H1 (cell line): ENCODE data around the gene CHRNA4. TPM values are rescaled to one million over a fixed set of nuclear protein-coding genes. Genes with fewer than 3 reads are reported as not detected.

Source experiments
- CTCF ChIA-PET: fragments of 300-600 bp; sonication (Branson Sonifier 250); formaldehyde crosslinking; loops from one replicate; lab custom pipeline; 2021; ENCODE audit not compliant: partially characterized antibody; lab: Charles Lee
- POLR2A ChIA-PET: fragments of 300-600 bp; sonication (Branson Sonifier 250); formaldehyde crosslinking; loops from one replicate; lab custom pipeline; 2021; ENCODE audit warnings: inconsistent platforms; ENCODE audit not compliant: partially characterized antibody; lab: Charles Lee
- DNase-seq, 2 experiments: peaks; one replicate each; pipeline versions ENCODE4 v3.0.0 to v3.0.0-alpha.2; 2010 to 2022; ENCODE audit warnings: low spot score in 2 of 2, low read depth in 1 of 2, mixed read lengths in 1 of 2
- FAIRE-seq: peaks from 2 replicates; lab custom pipeline; 2011; peaks lifted over from hg19 to GRCh38; lab: Jason Lieb, UNC
- H2AFZ ChIP-seq: 2 replicates; pipeline ENCODE4 v1.8.1; 2012; ENCODE audit warnings: low read length, inconsistent platforms
- H2AK5ac ChIP-seq: 2 replicates; pipeline ENCODE4 v1.6.1; 2013; ENCODE audit warnings: low read depth, low read length
- H2BK120ac ChIP-seq: replicated peaks from 2 replicates; pipeline ENCODE3; 2013; ENCODE audit warnings: low read depth, low read length, inconsistent platforms
- H2BK12ac ChIP-seq: 2 replicates; pipeline ENCODE4 v1.6.1; 2013; ENCODE audit warnings: low read depth, low read length
- H2BK15ac ChIP-seq: 2 replicates; pipeline ENCODE4 v1.6.1; 2013; ENCODE audit warnings: low read length
- H2BK20ac ChIP-seq: 2 replicates; pipeline ENCODE4 v1.6.1; 2013; ENCODE audit warnings: low read length
- H2BK5ac ChIP-seq: 2 replicates; pipeline ENCODE4 v1.6.1; 2013; ENCODE audit warnings: low read depth, low read length
- H3K14ac ChIP-seq: 2 replicates; pipeline ENCODE4 v1.6.1; 2013; ENCODE audit warnings: inconsistent platforms; ENCODE audit not compliant: insufficient read length
- H3K18ac ChIP-seq: 2 replicates; pipeline ENCODE4 v1.6.1; 2013; ENCODE audit warnings: low read length; ENCODE audit errors: extremely low read depth
- H3K23ac ChIP-seq: 2 replicates; pipeline ENCODE4 v1.6.1; 2013; ENCODE audit warnings: inconsistent platforms; ENCODE audit not compliant: insufficient read length
- H3K23me2 ChIP-seq: 2 replicates; pipeline ENCODE4 v1.6.1; 2013; ENCODE audit warnings: low read depth, low read length
- H3K27ac ChIP-seq: 2 replicates; pipeline ENCODE4 v1.6.1; 2011; ENCODE audit warnings: low read depth, low read length, inconsistent platforms
- H3K27me3 ChIP-seq, 4 experiments: replicated peaks in 1 of 4; 1 replicate in 1 of 4; 2 replicates in 3 of 4; pipeline versions ENCODE4 v1.6.1 to v1.8.1; 2011 to 2013; ENCODE audit warnings: low read length in 3 of 4, mild to moderate bottlenecking in 3 of 4, inconsistent platforms in 2 of 4, mixed read lengths in 2 of 4, moderate library complexity in 1 of 4; ENCODE audit not compliant: control insufficient read depth in 3 of 4, insufficient read depth in 3 of 4; ENCODE audit errors: extremely low read depth in 1 of 4
- H3K36me3 ChIP-seq, 4 experiments: 2 replicates each; pipeline versions ENCODE4 v1.6.1 to v1.8.1; 2011 to 2013; ENCODE audit warnings: mild to moderate bottlenecking in 4 of 4, low read length in 3 of 4, moderate library complexity in 2 of 4, control low read depth in 1 of 4, inconsistent platforms in 1 of 4; ENCODE audit not compliant: insufficient read depth in 4 of 4, control insufficient read depth in 2 of 4
- H3K4ac ChIP-seq: replicated peaks from 2 replicates; pipeline ENCODE3; 2013; ENCODE audit warnings: low read length, low read depth, mixed read lengths, inconsistent platforms; ENCODE audit not compliant: insufficient read length
- H3K4me1 ChIP-seq, 4 experiments: replicated peaks in 1 of 4; 1 replicate in 1 of 4; 2 replicates in 3 of 4; pipeline versions ENCODE4 v1.6.1 to v1.8.1; 2011 to 2013; ENCODE audit warnings: low read length in 3 of 4, inconsistent platforms in 2 of 4, mixed read lengths in 1 of 4; ENCODE audit not compliant: insufficient read depth in 4 of 4, control insufficient read depth in 3 of 4
- H3K4me2 ChIP-seq, 2 experiments: 2 replicates each; pipeline versions ENCODE4 v1.6.1 to v1.8.1; 2011 to 2013; ENCODE audit warnings: low read depth in 2 of 2, low read length in 2 of 2, control low read depth in 1 of 2, inconsistent platforms in 1 of 2, mild to moderate bottlenecking in 1 of 2; ENCODE audit not compliant: insufficient read depth in 1 of 2
- H3K4me3 ChIP-seq, 4 experiments: fragments of 200-600, 300-600 bp in 1 of 4; sonication (generic), shearing (Covaris generic), sonication (Bioruptor Twin) in 1 of 4; 2 replicates each; pipeline versions ENCODE4 v1.5.1 to v1.8.1; 2011 to 2016; ENCODE audit warnings: low read length in 4 of 4, low read depth in 3 of 4, control low read depth in 2 of 4, inconsistent platforms in 2 of 4, mild to moderate bottlenecking in 2 of 4, mixed read lengths in 1 of 4, moderate library complexity in 1 of 4; ENCODE audit not compliant: insufficient read depth in 2 of 4; ENCODE audit errors: extremely low read depth in 1 of 4
- H3K56ac ChIP-seq: replicated peaks from 2 replicates; pipeline ENCODE3; 2013; ENCODE audit warnings: low read depth, mild to moderate bottlenecking, mixed read lengths, low read length, inconsistent platforms; ENCODE audit not compliant: insufficient read length
- H3K79me1 ChIP-seq: 2 replicates; pipeline ENCODE4 v1.6.1; 2013; ENCODE audit warnings: low read depth, low read length, control low read depth
- H3K79me2 ChIP-seq, 2 experiments: 2 replicates each; pipeline versions ENCODE4 v1.6.1 to v1.8.1; 2012 to 2013; ENCODE audit warnings: low read length in 2 of 2, mild to moderate bottlenecking in 2 of 2, inconsistent platforms in 1 of 2; ENCODE audit not compliant: insufficient read depth in 2 of 2, control insufficient read depth in 1 of 2
- H3K9ac ChIP-seq, 4 experiments: replicated peaks in 1 of 4; 1 replicate in 1 of 4; 2 replicates in 3 of 4; pipeline versions ENCODE4 v1.6.1 to v1.8.1; 2011 to 2013; ENCODE audit warnings: low read depth in 3 of 4, low read length in 3 of 4, control low read depth in 2 of 4, mild to moderate bottlenecking in 2 of 4, moderate library complexity in 2 of 4, inconsistent platforms in 1 of 4; ENCODE audit errors: extremely low read depth in 1 of 4
- H3K9me3 ChIP-seq, 2 experiments: 2 replicates each; pipeline versions ENCODE4 v1.6.1 to v1.8.1; 2012 to 2013; ENCODE audit warnings: mild to moderate bottlenecking in 2 of 2, moderate library complexity in 2 of 2, control low read depth in 1 of 2, inconsistent platforms in 1 of 2, low read depth in 1 of 2, low read length in 1 of 2, mixed read lengths in 1 of 2; ENCODE audit not compliant: insufficient read depth in 2 of 2
- H4K20me1 ChIP-seq, 2 experiments: replicated peaks in 1 of 2; 2 replicates each; pipeline versions ENCODE3 to v1.8.1; 2011 to 2013; ENCODE audit warnings: inconsistent platforms in 2 of 2, low read length in 2 of 2, mild to moderate bottlenecking in 1 of 2; ENCODE audit not compliant: insufficient read depth in 2 of 2, control insufficient read depth in 1 of 2
- H4K5ac ChIP-seq: 2 replicates; pipeline ENCODE4 v1.6.1; 2013; ENCODE audit warnings: low read length, low read depth, mixed read lengths, inconsistent platforms; ENCODE audit not compliant: insufficient read length
- H4K8ac ChIP-seq: 2 replicates; pipeline ENCODE4 v1.8.0; 2013; ENCODE audit warnings: mild to moderate bottlenecking, moderate library complexity, low read length, inconsistent platforms; ENCODE audit not compliant: insufficient read depth; ENCODE audit errors: extremely low read depth
- H4K91ac ChIP-seq: replicated peaks from 2 replicates; pipeline ENCODE3; 2013; ENCODE audit warnings: low read length, mixed read lengths, inconsistent platforms; ENCODE audit not compliant: insufficient read length
- ASH2L ChIP-seq: fragments of 200-600, 300-600 bp; sonication (generic); IDR thresholded peaks from one replicate; pipeline ENCODE4 v1.7.1; 2017; ENCODE audit warnings: low read length
- CHD1 ChIP-seq: IDR thresholded peaks from 2 replicates; pipeline ENCODE4 v1.6.1; 2012; ENCODE audit warnings: low read depth, low read length, improper control_type of control experiment
- EP300 ChIP-seq, 2 experiments: IDR thresholded peaks; 1 replicate in 1 of 2; 2 replicates in 1 of 2; pipeline ENCODE4 v1.6.1; 2011 to 2012; ENCODE audit warnings: low read depth in 2 of 2, low read length in 2 of 2, mild to moderate bottlenecking in 2 of 2, borderline replicate concordance in 1 of 2, inconsistent platforms in 1 of 2, moderate library complexity in 1 of 2
- KDM5A ChIP-seq: fragments of 200-600 bp; IDR thresholded peaks from 2 replicates; pipeline ENCODE4 v1.7.1; 2012; ENCODE audit warnings: mild to moderate bottlenecking, low read length, inconsistent platforms, mixed read lengths
- PHF8 ChIP-seq: fragments of 200-600 bp; sonication (generic); conservative IDR thresholded peaks from 2 replicates; pipeline ENCODE4 v1.7.1; 2012; ENCODE audit warnings: low read depth, mild to moderate bottlenecking, inconsistent platforms, low read length, moderate library complexity
- POLR2AphosphoS5 ChIP-seq: IDR thresholded peaks from 2 replicates; pipeline ENCODE4 v1.6.1; 2011; ENCODE audit warnings: low read depth, low read length
- POU5F1 ChIP-seq: IDR thresholded peaks from 2 replicates; pipeline ENCODE4 v1.6.1; 2011; ENCODE audit warnings: low read depth, mild to moderate bottlenecking, low read length, moderate library complexity
- SP1 ChIP-seq: IDR thresholded peaks from 2 replicates; pipeline ENCODE4 v1.6.1; 2011; ENCODE audit warnings: low read depth, low read length
- SP2 ChIP-seq: IDR thresholded peaks from 2 replicates; pipeline ENCODE4 v1.6.1; 2012; ENCODE audit warnings: mild to moderate bottlenecking, low read length, inconsistent platforms
- TAF1 ChIP-seq: IDR thresholded peaks from 2 replicates; pipeline ENCODE4 v1.6.1; 2011; ENCODE audit warnings: mild to moderate bottlenecking, low read depth, low read length
- TAF7 ChIP-seq: optimal IDR thresholded peaks from 2 replicates; pipeline ENCODE3; 2011; ENCODE audit warnings: low read depth, mild to moderate bottlenecking, inconsistent platforms, low read length, moderate library complexity, borderline replicate concordance
- ZNF274 ChIP-seq: IDR thresholded peaks from 2 replicates; pipeline ENCODE4 v1.7.0; 2012; ENCODE audit warnings: low read length, borderline replicate concordance; ENCODE audit errors: extremely low read depth
- WGBS, 2 experiments: shearing (Covaris generic) in 1 of 2; methylation state at CpG; one replicate each; pipeline versions ENCODE4 v1.1.6 to v1.1.7; 2013 to 2015; ENCODE audit warnings: low lambda C conversion rate in 2 of 2, mixed read lengths in 2 of 2, inconsistent platforms in 1 of 2, low coverage in 1 of 2, missing lambda C conversion rate in 1 of 2; ENCODE audit not compliant: insufficient replicate concordance in 2 of 2, insufficient coverage in 1 of 2, insufficient read length in 1 of 2; ENCODE audit errors: extremely low coverage in 1 of 2, missing lambda C conversion rate in 1 of 2; 5-methylcytosine and 5-hydroxymethylcytosine counted together
- polyA plus RNA-seq, 7 experiments: library from polyadenylated mRNA; depleted of rRNA in 3 of 7; stranded (reverse) in 5 of 7; unstranded in 2 of 7; fragments of >200 nt in 5 of 7; fragments of 200-250 nt in 2 of 7; gene quantifications; 1 replicate in 5 of 7; 2 replicates in 1 of 7; 4 replicates in 1 of 7; pipeline versions ENCODE4 v1.2.1 to v1.2.3, GENCODE V29; 2011 to 2013; ENCODE audit warnings: missing spikeins in 2 of 7, mixed read lengths in 2 of 7
- total RNA-seq: library from RNA; stranded (reverse); fragmentation: NEBNext Ultra II Directional; extraction: Animal tissue kit (Norgen Biotek cat#: 25700); gene quantifications from 2 replicates; pipeline ENCODE4 v1.2.1, GENCODE V29; 2021
- TF ChIP-seq, protein P1 (sequence below): IDR thresholded peaks from 2 replicates; pipeline ENCODE4 v1.6.1; 2011; ENCODE audit warnings: low read length, improper control_type of control experiment

The CHRNA4 gene
- total and polyA plus RNA-seq, 2 of the 8 experiments (the other 6 are each of a cell fraction or from before 2014, with no cell fraction given), result 4.3 to 5.7 TPM

DNA sequence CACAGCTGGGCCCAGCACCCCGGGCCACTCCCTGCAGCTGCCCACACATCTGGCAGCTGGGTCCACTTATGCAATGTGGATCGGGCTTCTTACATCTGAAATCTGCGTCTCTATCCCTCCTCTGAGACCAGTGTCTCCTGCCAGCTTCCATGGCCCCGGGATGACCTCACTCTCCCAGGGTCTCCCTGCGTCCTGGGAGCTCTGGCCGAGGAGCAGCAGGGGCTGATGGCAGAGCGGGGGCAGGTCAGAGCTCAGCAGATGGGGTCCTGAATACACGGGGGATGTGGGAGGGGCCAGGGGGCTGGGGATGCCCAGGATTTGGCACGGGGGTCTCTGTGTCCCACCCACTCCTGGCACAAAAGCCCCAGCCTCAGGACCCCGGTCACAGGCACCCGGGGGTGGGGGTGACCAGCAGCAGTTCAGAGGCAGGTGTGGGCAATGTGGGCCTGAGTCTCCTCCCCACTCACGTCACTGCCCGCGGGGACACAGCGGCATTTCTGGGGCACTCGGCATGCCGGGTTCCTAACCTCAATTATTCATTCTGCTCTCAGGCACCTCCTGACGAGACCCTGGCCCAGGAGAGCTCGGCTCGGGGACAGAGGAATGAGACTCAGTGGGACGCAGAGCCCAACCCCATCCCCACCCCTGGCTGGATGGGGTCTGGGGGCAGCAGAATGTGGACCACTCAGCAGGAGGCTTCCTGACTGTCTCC is 16.4 kb downstream of the CHRNA4 start:
- H3K23ac ChIP-seq, result no peak overlapping the region
- no peak overlapping the region for H3K4ac ChIP-seq
- H2BK15ac ChIP-seq, result no peak overlapping the region
- no peak overlapping the region for H2BK12ac ChIP-seq
- no peak overlapping the region for H2AFZ ChIP-seq
- WGBS, 2 experiments, result 94% methylated on average over 13 of the region's 21 CpGs; no CpG with 5 or more reads in 1 of the 2 experiments
- DNase-seq (no peak), FAIRE-seq (no peak)
- H3K9me3 ChIP-seq, result no peaks in the 10 kb centered on the region
- no peak overlapping the region for H4K5ac ChIP-seq
- H3K23me2 ChIP-seq, result no peaks in the 10 kb centered on the region
- H3K18ac ChIP-seq, result no peak overlapping the region
- no peaks in the 10 kb centered on the region; a peak in 2 of 7 replicates for H3K4me1 ChIP-seq
- no peaks in the 10 kb centered on the region for H4K20me1 ChIP-seq
- no peaks in the 10 kb centered on the region for H3K79me1 ChIP-seq
- no peak overlapping the region for H2BK5ac ChIP-seq
- H3K9ac ChIP-seq, result no peak overlapping the region
- no peaks in the 10 kb centered on the region for H3K79me2 ChIP-seq
- H3K27me3 ChIP-seq, result no peaks in the 10 kb centered on the region
- H2AK5ac ChIP-seq, result no peak overlapping the region
- no peak overlapping the region for H2BK20ac ChIP-seq
- H3K56ac ChIP-seq, result no peak overlapping the region
- H3K27ac ChIP-seq, result no peak overlapping the region
- H3K4me3 ChIP-seq, result no peak overlapping the region
- POLR2A ChIA-PET, result no interaction called here
- no peak overlapping the region for H4K8ac ChIP-seq
- H3K36me3 ChIP-seq, result no peaks in the 10 kb centered on the region
- H3K14ac ChIP-seq, result no peak overlapping the region
- CTCF ChIA-PET, result interaction anchor here (0.5 to 6.5 kb wide), 8 partner anchors 12 to 122 kb away, joined by 3 to 38 read pairs (median 3); partner anchors contain the start of gene COL20A1
- H3K4me2 ChIP-seq, result no peak overlapping the region
- H4K91ac ChIP-seq, result no peak overlapping the region
- H2BK120ac ChIP-seq, result no peak overlapping the region
- TF ChIP-seq POU5F1 (no peak), TAF1 (no peak), SP2 (no peak), ASH2L (no peak), PHF8 (no peak), EP300 (IDR thresholded peaks at IDR 0.05; ENCODE audit: borderline replicate concordance in 1 of 2, low read depth in 2 of 2, low read length in 2 of 2) (no peak), ZNF274 (no peak), POLR2AphosphoS5 (no peak), CHD1 (no peak), SP1 (no peak), TAF7 (no peak), KDM5A (no peak)
- TF ChIP-seq, protein P1, sequence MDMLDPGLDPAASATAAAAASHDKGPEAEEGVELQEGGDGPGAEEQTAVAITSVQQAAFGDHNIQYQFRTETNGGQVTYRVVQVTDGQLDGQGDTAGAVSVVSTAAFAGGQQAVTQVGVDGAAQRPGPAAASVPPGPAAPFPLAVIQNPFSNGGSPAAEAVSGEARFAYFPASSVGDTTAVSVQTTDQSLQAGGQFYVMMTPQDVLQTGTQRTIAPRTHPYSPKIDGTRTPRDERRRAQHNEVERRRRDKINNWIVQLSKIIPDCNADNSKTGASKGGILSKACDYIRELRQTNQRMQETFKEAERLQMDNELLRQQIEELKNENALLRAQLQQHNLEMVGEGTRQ, result no peak
